OCI-LY7 (cell line): ENCODE results near the gene IL1RL2. TPM values are rescaled to one million over a fixed set of nuclear protein-coding genes. Genes with fewer than 3 reads are reported as not detected.

Source experiments
- BruUV-seq: library from RNA; stranded (reverse); fragments of 400-500 nt; replicated peaks from 2 replicates; lab custom pipeline; 2021; lab: Mats Ljungman, UMichigan
- CTCF ChIA-PET: fragments of 300-600 bp; sonication (Branson Sonifier 250); formaldehyde crosslinking; loops from one replicate; lab custom pipeline; 2022; ENCODE audit warnings: antibody characterized with exemption; ENCODE audit not compliant: unreplicated experiment; lab: Charles Lee
- POLR2A ChIA-PET: fragments of 300-600 bp; sonication (Branson Sonifier 250); formaldehyde crosslinking; loops from one replicate; lab custom pipeline; 2022; ENCODE audit warnings: antibody characterized with exemption; lab: Charles Lee
- DNase-seq: peaks from one replicate; pipeline ENCODE4 v3.0.0-alpha.2; 2015; ENCODE audit warnings: low spot score
- H2AFZ ChIP-seq: fragments of 200-600 bp; sonication (generic), shearing (Covaris generic); 2 replicates; pipeline ENCODE4 v1.6.1; 2014; ENCODE audit warnings: mild to moderate bottlenecking, antibody characterized with exemption, low read length, moderate library complexity
- H3K27ac ChIP-seq: fragments of 200-600 bp; sonication (generic); 2 replicates; pipeline ENCODE4 v1.5.1; 2014; ENCODE audit warnings: mixed run types, low read depth, mild to moderate bottlenecking, moderate library complexity, low read length, inconsistent platforms; ENCODE audit not compliant: poor library complexity, severe bottlenecking
- H3K36me3 ChIP-seq: fragments of 200-600 bp; sonication (generic); 2 replicates; pipeline ENCODE4 v1.6.1; 2014; ENCODE audit warnings: mild to moderate bottlenecking, antibody characterized with exemption, low read length, moderate library complexity, mixed read lengths; ENCODE audit not compliant: insufficient read depth
- H3K4me1 ChIP-seq: fragments of 200-600 bp; sonication (generic); 2 replicates; pipeline ENCODE4 v1.5.1; 2014; ENCODE audit warnings: mild to moderate bottlenecking, low read length; ENCODE audit not compliant: insufficient read depth, poor library complexity, severe bottlenecking
- H3K4me2 ChIP-seq: fragments of 200-600 bp; sonication (generic); 2 replicates; pipeline ENCODE4 v1.6.1; 2014; ENCODE audit warnings: mild to moderate bottlenecking, low read length
- H3K4me3 ChIP-seq: fragments of 200-600 bp; sonication (generic); 2 replicates; pipeline ENCODE4 v1.5.1; 2014; ENCODE audit warnings: mild to moderate bottlenecking, low read depth, low read length; ENCODE audit not compliant: poor library complexity, severe bottlenecking
- H3K79me2 ChIP-seq: fragments of 200-600 bp; sonication (generic); 2 replicates; pipeline ENCODE4 v1.6.1; 2016; ENCODE audit warnings: low read depth, mild to moderate bottlenecking, low read length, moderate library complexity, mixed read lengths; ENCODE audit not compliant: insufficient read depth
- H3K9me2 ChIP-seq: fragments of 200-600 bp; sonication (generic); 2 replicates; pipeline ENCODE4 v1.6.1; 2016; ENCODE audit warnings: mild to moderate bottlenecking, low read length, mixed read lengths; ENCODE audit not compliant: insufficient read depth
- H3K9me3 ChIP-seq: fragments of 200-600 bp; sonication (generic); 2 replicates; pipeline ENCODE4 v1.6.1; 2014; ENCODE audit warnings: mild to moderate bottlenecking, mixed run types, low read length, mixed read lengths
- H4K20me1 ChIP-seq: fragments of 200-600 bp; sonication (generic); 2 replicates; pipeline ENCODE4 v1.6.1; 2014; ENCODE audit warnings: mild to moderate bottlenecking, antibody characterized with exemption, low read length, moderate library complexity, mixed read lengths; ENCODE audit not compliant: insufficient read depth
- EZH2phosphoT487 ChIP-seq: fragments of 200-600 bp; sonication (generic); IDR thresholded peaks from 2 replicates; pipeline ENCODE4 v1.6.1; 2018; ENCODE audit warnings: low read depth, borderline replicate concordance, mild to moderate bottlenecking, mixed run types, antibody characterized with exemption, low read length, moderate library complexity, mixed read lengths
- intact Hi-C: fragments of 100-400 bp; cut with micrococcal nuclease; formaldehyde crosslinking; loops from one replicate; pipeline ENCODE4 v1.10.0; 2022; ENCODE audit not compliant: unreplicated experiment
- total RNA-seq, 2 experiments: library from RNA; depleted of rRNA in 1 of 2; stranded (reverse); fragments of >200 nt in 1 of 2; shearing (Covaris generic) in 1 of 2; gene quantifications; 2 replicates each; pipeline ENCODE4 v1.2.3, GENCODE V29; 2014 to 2022
- TF ChIP-seq, protein P1 (sequence below): fragments of 200-600 bp; sonication (generic); conservative IDR thresholded peaks from 2 replicates; pipeline ENCODE4 v1.5.1; 2014; ENCODE audit warnings: mild to moderate bottlenecking, antibody characterized with exemption, low read length, moderate library complexity, mixed read lengths

IL1RL2 gene
- total RNA-seq, 2 experiments from 2014 or later: not detected

DNA sequence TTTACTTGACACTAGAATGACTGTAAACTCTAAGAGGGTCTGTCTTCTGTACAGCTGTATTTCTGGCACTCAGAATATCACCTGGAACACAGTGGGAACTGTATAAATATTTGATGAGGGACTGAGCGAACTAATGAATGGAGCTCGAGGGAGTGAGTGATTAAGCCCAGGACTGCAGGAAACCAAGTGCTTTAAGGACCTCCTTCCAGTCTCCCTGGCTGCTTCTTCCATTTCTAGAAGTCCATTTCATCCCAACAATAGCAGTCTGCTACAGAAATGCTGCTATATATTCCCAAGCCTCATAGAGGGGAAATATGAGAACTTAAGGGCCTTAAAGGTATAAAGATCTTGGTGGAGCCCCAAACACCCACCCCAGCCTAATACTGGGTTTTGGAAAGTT, 2.8 kb upstream of the IL1RL2 start:
- no peak for TF ChIP-seq EZH2phosphoT487
- TF ChIP-seq, protein P1, sequence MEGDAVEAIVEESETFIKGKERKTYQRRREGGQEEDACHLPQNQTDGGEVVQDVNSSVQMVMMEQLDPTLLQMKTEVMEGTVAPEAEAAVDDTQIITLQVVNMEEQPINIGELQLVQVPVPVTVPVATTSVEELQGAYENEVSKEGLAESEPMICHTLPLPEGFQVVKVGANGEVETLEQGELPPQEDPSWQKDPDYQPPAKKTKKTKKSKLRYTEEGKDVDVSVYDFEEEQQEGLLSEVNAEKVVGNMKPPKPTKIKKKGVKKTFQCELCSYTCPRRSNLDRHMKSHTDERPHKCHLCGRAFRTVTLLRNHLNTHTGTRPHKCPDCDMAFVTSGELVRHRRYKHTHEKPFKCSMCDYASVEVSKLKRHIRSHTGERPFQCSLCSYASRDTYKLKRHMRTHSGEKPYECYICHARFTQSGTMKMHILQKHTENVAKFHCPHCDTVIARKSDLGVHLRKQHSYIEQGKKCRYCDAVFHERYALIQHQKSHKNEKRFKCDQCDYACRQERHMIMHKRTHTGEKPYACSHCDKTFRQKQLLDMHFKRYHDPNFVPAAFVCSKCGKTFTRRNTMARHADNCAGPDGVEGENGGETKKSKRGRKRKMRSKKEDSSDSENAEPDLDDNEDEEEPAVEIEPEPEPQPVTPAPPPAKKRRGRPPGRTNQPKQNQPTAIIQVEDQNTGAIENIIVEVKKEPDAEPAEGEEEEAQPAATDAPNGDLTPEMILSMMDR: no peak
- no peak overlapping the region for H2AFZ ChIP-seq
- BruUV-seq: no TSS peak
- H3K9me3 ChIP-seq: no peaks in the 10 kb centered on the region
- CTCF ChIA-PET: no interaction called here
- H4K20me1 ChIP-seq: no peaks in the 10 kb centered on the region
- H3K9me2 ChIP-seq: no peaks in the 10 kb centered on the region
- no peak overlapping the region for H3K4me3 ChIP-seq
- no peak overlapping the region for H3K27ac ChIP-seq
- H3K4me1 ChIP-seq: no peaks in the 10 kb centered on the region
- no peaks in the 10 kb centered on the region for H3K79me2 ChIP-seq
- DNase-seq: no peak
- no peaks in the 10 kb centered on the region for H3K36me3 ChIP-seq
- intact Hi-C loops: no loop called here
- POLR2A ChIA-PET: no interaction called here
- H3K4me2 ChIP-seq: no peak overlapping the region

DNA sequence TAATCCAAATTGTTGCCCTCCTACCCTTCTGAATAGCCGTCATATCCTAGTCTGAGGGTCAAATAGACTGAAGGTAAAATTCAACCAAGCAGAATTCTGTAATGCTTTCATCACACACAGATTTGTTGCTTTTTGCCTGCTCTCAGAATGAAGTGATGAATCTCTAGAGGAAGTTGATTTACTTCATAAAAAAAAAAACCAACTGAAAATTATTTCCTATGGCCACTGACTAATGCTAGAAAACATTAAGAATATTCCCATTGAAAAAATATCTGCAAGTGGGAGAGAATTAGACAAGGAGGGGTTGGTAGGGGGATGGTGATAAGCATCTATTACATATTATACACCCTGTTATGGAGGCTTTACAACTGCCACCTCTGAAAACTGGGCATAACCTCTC, 2.3 kb upstream of the IL1RL2 start:
- Histone ChIP-seq H3K79me2 (no peaks in the 10 kb centered on the region), H4K20me1 (no peaks in the 10 kb centered on the region), H3K27ac (no peak overlapping the region), H3K4me2 (no peak overlapping the region), H3K9me3 (no peaks in the 10 kb centered on the region), H3K36me3 (no peaks in the 10 kb centered on the region), H3K9me2 (no peaks in the 10 kb centered on the region), H3K4me1 (no peaks in the 10 kb centered on the region), H2AFZ (no peak overlapping the region), H3K4me3 (no peak overlapping the region)
- no peak for DNase-seq
- ChIA-PET CTCF (no interaction called here), POLR2A (no interaction called here)
- TF ChIP-seq EZH2phosphoT487: no peak
- TF ChIP-seq, protein P1: no peak
- intact Hi-C loops: no loop called here
- no TSS peak for BruUV-seq

DNA sequence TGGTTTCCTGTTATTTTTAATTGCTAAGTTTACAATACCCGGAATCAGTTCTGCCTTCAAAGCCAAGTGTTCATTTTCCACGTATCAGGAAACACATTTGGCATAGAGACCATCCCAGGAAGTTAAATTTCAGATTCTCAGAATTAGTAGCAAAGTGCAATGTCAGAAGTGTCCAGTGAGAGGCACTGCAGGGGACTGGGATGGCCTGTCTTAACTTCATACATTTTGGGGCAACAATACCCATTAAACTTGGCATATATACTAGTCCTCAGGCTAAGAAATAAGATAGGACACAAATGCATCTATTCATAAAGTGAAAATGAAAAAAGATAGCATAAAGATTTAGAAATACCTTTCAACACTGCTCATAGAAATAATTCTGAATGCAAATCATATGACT, 1.5 kb upstream of the IL1RL2 start:
- BruUV-seq: no TSS peak
- H3K4me1 ChIP-seq: no peaks in the 10 kb centered on the region
- H3K4me3 ChIP-seq: no peak overlapping the region
- no peak overlapping the region for H2AFZ ChIP-seq
- TF ChIP-seq, protein P1: peak; percentile 59
- TF ChIP-seq EZH2phosphoT487: no peak
- CTCF ChIA-PET: no interaction called here
- H4K20me1 ChIP-seq: no peaks in the 10 kb centered on the region
- H3K27ac ChIP-seq: no peak overlapping the region
- no peak for DNase-seq
- no peaks in the 10 kb centered on the region for H3K9me3 ChIP-seq
- no peak overlapping the region for H3K4me2 ChIP-seq
- H3K79me2 ChIP-seq: no peaks in the 10 kb centered on the region
- no peaks in the 10 kb centered on the region for H3K9me2 ChIP-seq
- POLR2A ChIA-PET: no interaction called here
- H3K36me3 ChIP-seq: no peaks in the 10 kb centered on the region
- intact Hi-C loops: no loop called here
